WTC11 (cell line): ENCODE data around the gene ANO7. TPM values are rescaled to one million over a fixed set of nuclear protein-coding genes. Genes with fewer than 3 reads are reported as not detected.

Experiments used
- ATAC-seq: fragments of 200-7000 bp; cut with Tn5 transposase; 2 replicates; pipeline ENCODE4 v1.10.0; 2021; ENCODE audit warnings: mild to moderate bottlenecking, moderate library complexity
- CTCF ChIA-PET: fragments of 300-600 bp; sonication (Branson Sonifier 250); formaldehyde crosslinking; loops from one replicate; lab custom pipeline; 2021; ENCODE audit warnings: antibody characterized with exemption; lab: Charles Lee
- POLR2A ChIA-PET: fragments of 350-600 bp; sonication (Branson Sonifier 250); formaldehyde crosslinking; loops from one replicate; lab custom pipeline; 2021; ENCODE audit warnings: antibody characterized with exemption; lab: Charles Lee
- DNase-seq: peaks from one replicate; pipeline ENCODE4 v3.0.0; 2021; ENCODE audit warnings: low spot score
- H3K27ac Mint-ChIP-seq: 2 replicates; pipeline ENCODE4 v1.8.0; 2021; ENCODE audit warnings: mixed read lengths
- H3K27me3 Mint-ChIP-seq: 2 replicates; pipeline ENCODE4 v1.8.0; 2021; ENCODE audit warnings: low read depth, mild to moderate bottlenecking, moderate library complexity, mixed read lengths
- H3K36me3 Mint-ChIP-seq: 2 replicates; pipeline ENCODE4 v1.8.0; 2021; ENCODE audit warnings: mixed read lengths
- H3K4me1 Mint-ChIP-seq: 2 replicates; pipeline ENCODE4 v1.8.0; 2022; ENCODE audit warnings: mixed read lengths
- H3K4me3 Mint-ChIP-seq: 2 replicates; pipeline ENCODE4 v1.8.0; 2021; ENCODE audit warnings: mild to moderate bottlenecking, moderate library complexity, mixed read lengths
- H3K9me3 Mint-ChIP-seq: 2 replicates; pipeline ENCODE4 v1.8.0; 2021; ENCODE audit warnings: mixed read lengths
- ELF4 ChIP-seq: sonication (generic); formaldehyde crosslinking; IDR thresholded peaks from 2 replicates; pipeline ENCODE4 v1.8.1; 2022; ENCODE audit warnings: low read depth, mild to moderate bottlenecking, moderate library complexity, missing genetic modification reagents
- EMX1 ChIP-seq: fragments of 250-450 bp; sonication (Bioruptor Pico); IDR thresholded peaks from 2 replicates; pipeline ENCODE4 v1.8.0; 2021; ENCODE audit warnings: mild to moderate bottlenecking
- PRDM15 ChIP-seq: sonication (generic); formaldehyde crosslinking; IDR thresholded peaks from 2 replicates; pipeline ENCODE4 v1.8.0; 2022; ENCODE audit warnings: missing genetic modification reagents
- PRRX2 ChIP-seq: fragments of 250-450 bp; sonication (Bioruptor Pico); IDR thresholded peaks from 2 replicates; pipeline ENCODE4 v1.8.0; 2021; ENCODE audit warnings: mild to moderate bottlenecking
- TCF7 ChIP-seq: sonication (generic); formaldehyde crosslinking; IDR thresholded peaks from 2 replicates; pipeline ENCODE4 v1.8.0; 2022; ENCODE audit warnings: mild to moderate bottlenecking, low read depth, missing genetic modification reagents, moderate library complexity
- ZNF138 ChIP-seq: sonication (generic); formaldehyde crosslinking; conservative IDR thresholded peaks from 2 replicates; pipeline ENCODE4 v1.8.1; 2022; ENCODE audit warnings: mild to moderate bottlenecking, moderate library complexity, missing genetic modification reagents
- ZNF423 ChIP-seq: fragments of 250-450 bp; sonication (Bioruptor Pico); IDR thresholded peaks from 2 replicates; pipeline ENCODE4 v2.1.2; 2022; ENCODE audit warnings: mild to moderate bottlenecking, moderate library complexity
- ZNF671 ChIP-seq: fragments of 250-450 bp; sonication (Bioruptor Pico); IDR thresholded peaks from 2 replicates; pipeline ENCODE4 v1.8.0; 2021; ENCODE audit warnings: mild to moderate bottlenecking
- total RNA-seq: library from RNA; stranded (reverse); gene quantifications from 3 replicates; pipeline ENCODE4 v1.2.3, GENCODE V29; 2021
- TF ChIP-seq, protein P1 (sequence below): sonication (generic); formaldehyde crosslinking; IDR thresholded peaks from 2 replicates; pipeline ENCODE4 v1.8.1; 2023; ENCODE audit warnings: mild to moderate bottlenecking, missing genetic modification reagents, borderline replicate concordance
- TF ChIP-seq, protein P2 (sequence below): sonication (generic); formaldehyde crosslinking; IDR thresholded peaks from 2 replicates; pipeline ENCODE4 v1.8.1; 2022; ENCODE audit warnings: low read depth, missing genetic modification reagents, borderline replicate concordance
- TF ChIP-seq, protein P3 (sequence below): sonication (generic); formaldehyde crosslinking; IDR thresholded peaks from 2 replicates; pipeline ENCODE4 v1.8.0; 2022; ENCODE audit warnings: mild to moderate bottlenecking, missing genetic modification reagents
- TF ChIP-seq, protein P4 (sequence below): sonication (generic); formaldehyde crosslinking; IDR thresholded peaks from 2 replicates; pipeline ENCODE4 v1.8.1; 2023; ENCODE audit warnings: mild to moderate bottlenecking, missing genetic modification reagents
- TF ChIP-seq, protein P5 (sequence below): sonication (generic); formaldehyde crosslinking; IDR thresholded peaks from 2 replicates; pipeline ENCODE4 v1.8.1; 2022; ENCODE audit warnings: mild to moderate bottlenecking, missing genetic modification reagents, moderate library complexity, borderline replicate concordance
- TF ChIP-seq, protein P6 (sequence below): sonication (generic); formaldehyde crosslinking; IDR thresholded peaks from 2 replicates; pipeline ENCODE4 v1.8.1; 2023; ENCODE audit warnings: mild to moderate bottlenecking, moderate library complexity, missing genetic modification reagents

ANO7 gene
- total RNA-seq, 1 experiment from 2014 or later, result 8.0 TPM

GRCh38 chr2:241197947-241198346 is 9.5 kb downstream of the ANO7 start:
- Mint-ChIP-seq H3K9me3 (no peaks in the 10 kb centered on the region), H3K4me1 (0 out of 2 replicates have a peak, but pooled peaks cover 3% of the 10 kb centered on the region), H3K36me3 (no peaks in the 10 kb centered on the region), H3K4me3 (no peak overlapping the region), H3K27ac (no peak overlapping the region), H3K27me3 (no peaks in the 10 kb centered on the region)
- DNase-seq (no peak), ATAC-seq (no peak)
- ChIA-PET CTCF (no interaction called here), POLR2A (no interaction called here)
- TF ChIP-seq ZNF423 (CRISPR knock-in tag), result no peak
- no peak for TF ChIP-seq TCF7 (CRISPR knock-in tag)
- no peak for TF ChIP-seq PRRX2 (CRISPR knock-in tag)

DNA sequence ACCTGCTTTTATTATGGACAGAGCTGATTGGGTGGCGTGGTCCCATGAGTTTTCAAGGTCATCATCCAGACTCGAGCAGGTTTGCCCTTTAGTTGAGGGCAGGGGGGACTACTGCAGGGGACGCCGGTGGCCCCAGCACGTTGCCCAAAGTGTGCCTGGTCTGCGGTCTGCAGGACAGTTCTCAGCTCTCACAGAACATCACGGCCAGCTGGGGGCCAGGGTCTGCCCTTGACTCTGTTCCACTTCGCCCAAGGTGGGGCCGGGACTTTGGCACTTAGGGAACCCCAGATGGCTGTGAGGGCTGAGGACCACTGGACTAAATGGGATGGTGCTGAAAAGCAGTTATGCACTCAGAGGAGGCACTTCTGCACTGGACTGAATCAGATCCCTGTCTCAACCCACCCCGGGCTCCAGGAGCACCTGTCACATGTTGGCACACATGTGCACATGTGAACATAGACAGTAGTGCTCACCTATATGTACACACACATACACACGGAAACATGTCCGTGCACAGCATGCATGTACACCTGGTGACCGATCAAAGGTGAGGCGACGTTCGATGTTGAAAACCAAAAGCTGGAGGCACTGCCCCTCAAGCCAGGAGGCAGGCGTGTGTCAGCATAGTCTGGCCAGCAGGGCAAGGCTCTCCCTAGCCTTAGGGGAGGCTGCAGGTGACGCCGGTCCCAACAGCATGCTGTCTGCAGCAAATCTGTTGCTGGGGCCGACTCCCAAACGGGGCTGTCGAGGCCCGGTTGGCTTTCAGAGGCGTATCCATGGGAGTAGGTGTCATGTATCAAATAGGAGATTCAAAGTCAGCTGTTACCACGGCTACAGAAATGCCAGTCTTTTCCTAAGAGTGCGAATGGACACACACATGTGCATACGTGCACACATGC is 10.2 kb downstream of the ANO7 start:
- Mint-ChIP-seq H3K9me3 (no peaks in the 10 kb centered on the region), H3K4me3 (no peak overlapping the region), H3K27ac (no peak overlapping the region), H3K27me3 (no peaks in the 10 kb centered on the region), H3K4me1 (0 out of 2 replicates have a peak, but pooled peaks cover 3% of the 10 kb centered on the region), H3K36me3 (no peaks in the 10 kb centered on the region)
- ATAC-seq (no peak), DNase-seq (no peak)
- no peak for TF ChIP-seq PRDM15 (CRISPR knock-in tag)
- TF ChIP-seq, protein P1, sequence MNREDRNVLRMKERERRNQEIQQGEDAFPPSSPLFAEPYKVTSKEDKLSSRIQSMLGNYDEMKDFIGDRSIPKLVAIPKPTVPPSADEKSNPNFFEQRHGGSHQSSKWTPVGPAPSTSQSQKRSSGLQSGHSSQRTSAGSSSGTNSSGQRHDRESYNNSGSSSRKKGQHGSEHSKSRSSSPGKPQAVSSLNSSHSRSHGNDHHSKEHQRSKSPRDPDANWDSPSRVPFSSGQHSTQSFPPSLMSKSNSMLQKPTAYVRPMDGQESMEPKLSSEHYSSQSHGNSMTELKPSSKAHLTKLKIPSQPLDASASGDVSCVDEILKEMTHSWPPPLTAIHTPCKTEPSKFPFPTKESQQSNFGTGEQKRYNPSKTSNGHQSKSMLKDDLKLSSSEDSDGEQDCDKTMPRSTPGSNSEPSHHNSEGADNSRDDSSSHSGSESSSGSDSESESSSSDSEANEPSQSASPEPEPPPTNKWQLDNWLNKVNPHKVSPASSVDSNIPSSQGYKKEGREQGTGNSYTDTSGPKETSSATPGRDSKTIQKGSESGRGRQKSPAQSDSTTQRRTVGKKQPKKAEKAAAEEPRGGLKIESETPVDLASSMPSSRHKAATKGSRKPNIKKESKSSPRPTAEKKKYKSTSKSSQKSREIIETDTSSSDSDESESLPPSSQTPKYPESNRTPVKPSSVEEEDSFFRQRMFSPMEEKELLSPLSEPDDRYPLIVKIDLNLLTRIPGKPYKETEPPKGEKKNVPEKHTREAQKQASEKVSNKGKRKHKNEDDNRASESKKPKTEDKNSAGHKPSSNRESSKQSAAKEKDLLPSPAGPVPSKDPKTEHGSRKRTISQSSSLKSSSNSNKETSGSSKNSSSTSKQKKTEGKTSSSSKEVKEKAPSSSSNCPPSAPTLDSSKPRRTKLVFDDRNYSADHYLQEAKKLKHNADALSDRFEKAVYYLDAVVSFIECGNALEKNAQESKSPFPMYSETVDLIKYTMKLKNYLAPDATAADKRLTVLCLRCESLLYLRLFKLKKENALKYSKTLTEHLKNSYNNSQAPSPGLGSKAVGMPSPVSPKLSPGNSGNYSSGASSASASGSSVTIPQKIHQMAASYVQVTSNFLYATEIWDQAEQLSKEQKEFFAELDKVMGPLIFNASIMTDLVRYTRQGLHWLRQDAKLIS (CRISPR knock-in tag), result no peak
- no peak for TF ChIP-seq ELF4 (CRISPR knock-in tag)
- TF ChIP-seq, protein P2, sequence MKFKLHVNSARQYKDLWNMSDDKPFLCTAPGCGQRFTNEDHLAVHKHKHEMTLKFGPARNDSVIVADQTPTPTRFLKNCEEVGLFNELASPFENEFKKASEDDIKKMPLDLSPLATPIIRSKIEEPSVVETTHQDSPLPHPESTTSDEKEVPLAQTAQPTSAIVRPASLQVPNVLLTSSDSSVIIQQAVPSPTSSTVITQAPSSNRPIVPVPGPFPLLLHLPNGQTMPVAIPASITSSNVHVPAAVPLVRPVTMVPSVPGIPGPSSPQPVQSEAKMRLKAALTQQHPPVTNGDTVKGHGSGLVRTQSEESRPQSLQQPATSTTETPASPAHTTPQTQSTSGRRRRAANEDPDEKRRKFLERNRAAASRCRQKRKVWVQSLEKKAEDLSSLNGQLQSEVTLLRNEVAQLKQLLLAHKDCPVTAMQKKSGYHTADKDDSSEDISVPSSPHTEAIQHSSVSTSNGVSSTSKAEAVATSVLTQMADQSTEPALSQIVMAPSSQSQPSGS (CRISPR knock-in tag), result no peak
- TF ChIP-seq, protein P3, sequence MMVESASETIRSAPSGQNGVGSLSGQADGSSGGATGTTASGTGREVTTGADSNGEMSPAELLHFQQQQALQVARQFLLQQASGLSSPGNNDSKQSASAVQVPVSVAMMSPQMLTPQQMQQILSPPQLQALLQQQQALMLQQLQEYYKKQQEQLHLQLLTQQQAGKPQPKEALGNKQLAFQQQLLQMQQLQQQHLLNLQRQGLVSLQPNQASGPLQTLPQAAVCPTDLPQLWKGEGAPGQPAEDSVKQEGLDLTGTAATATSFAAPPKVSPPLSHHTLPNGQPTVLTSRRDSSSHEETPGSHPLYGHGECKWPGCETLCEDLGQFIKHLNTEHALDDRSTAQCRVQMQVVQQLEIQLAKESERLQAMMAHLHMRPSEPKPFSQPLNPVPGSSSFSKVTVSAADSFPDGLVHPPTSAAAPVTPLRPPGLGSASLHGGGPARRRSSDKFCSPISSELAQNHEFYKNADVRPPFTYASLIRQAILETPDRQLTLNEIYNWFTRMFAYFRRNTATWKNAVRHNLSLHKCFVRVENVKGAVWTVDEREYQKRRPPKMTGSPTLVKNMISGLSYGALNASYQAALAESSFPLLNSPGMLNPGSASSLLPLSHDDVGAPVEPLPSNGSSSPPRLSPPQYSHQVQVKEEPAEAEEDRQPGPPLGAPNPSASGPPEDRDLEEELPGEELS (CRISPR knock-in tag), result no peak
- no peak for TF ChIP-seq ZNF671 (CRISPR knock-in tag)
- TF ChIP-seq, protein P4, sequence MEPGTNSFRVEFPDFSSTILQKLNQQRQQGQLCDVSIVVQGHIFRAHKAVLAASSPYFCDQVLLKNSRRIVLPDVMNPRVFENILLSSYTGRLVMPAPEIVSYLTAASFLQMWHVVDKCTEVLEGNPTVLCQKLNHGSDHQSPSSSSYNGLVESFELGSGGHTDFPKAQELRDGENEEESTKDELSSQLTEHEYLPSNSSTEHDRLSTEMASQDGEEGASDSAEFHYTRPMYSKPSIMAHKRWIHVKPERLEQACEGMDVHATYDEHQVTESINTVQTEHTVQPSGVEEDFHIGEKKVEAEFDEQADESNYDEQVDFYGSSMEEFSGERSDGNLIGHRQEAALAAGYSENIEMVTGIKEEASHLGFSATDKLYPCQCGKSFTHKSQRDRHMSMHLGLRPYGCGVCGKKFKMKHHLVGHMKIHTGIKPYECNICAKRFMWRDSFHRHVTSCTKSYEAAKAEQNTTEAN, result no peak
- TF ChIP-seq, protein P5, sequence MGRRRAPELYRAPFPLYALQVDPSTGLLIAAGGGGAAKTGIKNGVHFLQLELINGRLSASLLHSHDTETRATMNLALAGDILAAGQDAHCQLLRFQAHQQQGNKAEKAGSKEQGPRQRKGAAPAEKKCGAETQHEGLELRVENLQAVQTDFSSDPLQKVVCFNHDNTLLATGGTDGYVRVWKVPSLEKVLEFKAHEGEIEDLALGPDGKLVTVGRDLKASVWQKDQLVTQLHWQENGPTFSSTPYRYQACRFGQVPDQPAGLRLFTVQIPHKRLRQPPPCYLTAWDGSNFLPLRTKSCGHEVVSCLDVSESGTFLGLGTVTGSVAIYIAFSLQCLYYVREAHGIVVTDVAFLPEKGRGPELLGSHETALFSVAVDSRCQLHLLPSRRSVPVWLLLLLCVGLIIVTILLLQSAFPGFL (CRISPR knock-in tag), result no peak
- TF ChIP-seq ZNF138 (CRISPR knock-in tag), result no peak
- no peak for TF ChIP-seq EMX1
- TF ChIP-seq, protein P6, sequence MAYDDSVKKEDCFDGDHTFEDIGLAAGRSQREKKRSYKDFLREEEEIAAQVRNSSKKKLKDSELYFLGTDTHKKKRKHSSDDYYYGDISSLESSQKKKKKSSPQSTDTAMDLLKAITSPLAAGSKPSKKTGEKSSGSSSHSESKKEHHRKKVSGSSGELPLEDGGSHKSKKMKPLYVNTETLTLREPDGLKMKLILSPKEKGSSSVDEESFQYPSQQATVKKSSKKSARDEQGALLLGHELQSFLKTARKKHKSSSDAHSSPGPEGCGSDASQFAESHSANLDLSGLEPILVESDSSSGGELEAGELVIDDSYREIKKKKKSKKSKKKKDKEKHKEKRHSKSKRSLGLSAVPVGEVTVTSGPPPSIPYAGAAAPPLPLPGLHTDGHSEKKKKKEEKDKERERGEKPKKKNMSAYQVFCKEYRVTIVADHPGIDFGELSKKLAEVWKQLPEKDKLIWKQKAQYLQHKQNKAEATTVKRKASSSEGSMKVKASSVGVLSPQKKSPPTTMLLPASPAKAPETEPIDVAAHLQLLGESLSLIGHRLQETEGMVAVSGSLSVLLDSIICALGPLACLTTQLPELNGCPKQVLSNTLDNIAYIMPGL (CRISPR knock-in tag), result no peak
- ChIA-PET POLR2A (no interaction called here), CTCF (interaction anchor here (1.5 kb wide), 1 partner anchor 9 kb away, joined by 3 read pairs; no protein-coding TSS in a partner anchor)
